ENCODE results near the gene NR6A1.

GRCh38 chr9:124530246-124530645 lies 240.9 kb downstream of the NR6A1 start:
- TF ChIP-seq, protein P1, sequence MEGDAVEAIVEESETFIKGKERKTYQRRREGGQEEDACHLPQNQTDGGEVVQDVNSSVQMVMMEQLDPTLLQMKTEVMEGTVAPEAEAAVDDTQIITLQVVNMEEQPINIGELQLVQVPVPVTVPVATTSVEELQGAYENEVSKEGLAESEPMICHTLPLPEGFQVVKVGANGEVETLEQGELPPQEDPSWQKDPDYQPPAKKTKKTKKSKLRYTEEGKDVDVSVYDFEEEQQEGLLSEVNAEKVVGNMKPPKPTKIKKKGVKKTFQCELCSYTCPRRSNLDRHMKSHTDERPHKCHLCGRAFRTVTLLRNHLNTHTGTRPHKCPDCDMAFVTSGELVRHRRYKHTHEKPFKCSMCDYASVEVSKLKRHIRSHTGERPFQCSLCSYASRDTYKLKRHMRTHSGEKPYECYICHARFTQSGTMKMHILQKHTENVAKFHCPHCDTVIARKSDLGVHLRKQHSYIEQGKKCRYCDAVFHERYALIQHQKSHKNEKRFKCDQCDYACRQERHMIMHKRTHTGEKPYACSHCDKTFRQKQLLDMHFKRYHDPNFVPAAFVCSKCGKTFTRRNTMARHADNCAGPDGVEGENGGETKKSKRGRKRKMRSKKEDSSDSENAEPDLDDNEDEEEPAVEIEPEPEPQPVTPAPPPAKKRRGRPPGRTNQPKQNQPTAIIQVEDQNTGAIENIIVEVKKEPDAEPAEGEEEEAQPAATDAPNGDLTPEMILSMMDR (IDR thresholded peaks at IDR 0.05; ENCODE audit: insufficient read depth, low read length, poor library complexity, severe bottlenecking), result no peak
- no peak for TF ChIP-seq EZH2phosphoT487 (conservative IDR thresholded peaks at IDR 0.05; ENCODE audit: low read length)
